Measurements from ENCODE around the gene CALML4.

- TF ChIP-seq EZH2 (IDR thresholded peaks at IDR 0.05; ENCODE audit: borderline replicate concordance, low read length): no peak
- no peak for TF ChIP-seq CTCF (conservative IDR thresholded peaks at IDR 0.05 in 1 of 2, IDR thresholded peaks at IDR 0.05 in 1 of 2; ENCODE audit: extremely low read depth in 1 of 2, insufficient read depth in 1 of 2, low read depth in 1 of 2, low read length in 2 of 2)
These were observed 44.1 kb upstream of the CALML4 start for GRCh38 chr15:68249058-68249713.
